PC-3 (cell line): Measurements from ENCODE around the gene PGC. TPM values are rescaled to one million over a fixed set of nuclear protein-coding genes. Genes with fewer than 3 reads are reported as not detected.

ENCODE experiments used
- ATAC-seq: fragments of 200-7000 bp; cut with Tn5 transposase; 2 replicates; pipeline ENCODE4 v1.9.1; 2020; ENCODE audit warnings: mild to moderate bottlenecking, moderate library complexity
- BruUV-seq: library from RNA; stranded (reverse); fragments of 400-500 nt; replicated peaks from 2 replicates; lab custom pipeline; 2021; lab: Mats Ljungman, UMichigan
- CTCF ChIA-PET: fragments of 300-600 bp; sonication (Branson Sonifier 250); formaldehyde crosslinking; loops from one replicate; lab custom pipeline; 2022; ENCODE audit warnings: antibody characterized with exemption; lab: Charles Lee
- POLR2A ChIA-PET: fragments of 300-600 bp; sonication (Branson Sonifier 250); formaldehyde crosslinking; loops from one replicate; lab custom pipeline; 2022; ENCODE audit warnings: antibody characterized with exemption; ENCODE audit not compliant: unreplicated experiment; lab: Charles Lee
- DNase-seq: peaks from one replicate; pipeline ENCODE4 v3.0.0-alpha.2; 2015
- H2AFZ ChIP-seq: fragments of 300-600 bp; sonication (generic); 2 replicates; pipeline ENCODE4 v1.6.0; 2016; ENCODE audit warnings: antibody characterized with exemption, low read length
- H3F3A ChIP-seq: fragments of 300-600 bp; sonication (generic); one replicate; pipeline ENCODE4 v1.6.0; 2017; ENCODE audit warnings: antibody characterized with exemption, low read length, control low read depth, mild to moderate bottlenecking; ENCODE audit not compliant: unreplicated experiment
- H3K27ac ChIP-seq: fragments of 300-600 bp; sonication (generic); 2 replicates; pipeline ENCODE4 v1.5.1; 2016; ENCODE audit warnings: mild to moderate bottlenecking, low read length
- H3K27me3 ChIP-seq: fragments of 300-600 bp; sonication (generic); 2 replicates; pipeline ENCODE4 v1.6.1; 2016; ENCODE audit warnings: low read length, mixed read lengths
- H3K36me3 ChIP-seq: fragments of 300-600 bp; sonication (generic); 2 replicates; pipeline ENCODE4 v1.6.1; 2016; ENCODE audit warnings: low read depth, mixed run types, low read length, mixed read lengths
- H3K4me1 ChIP-seq: fragments of 300-600 bp; sonication (generic); 2 replicates; pipeline ENCODE4 v1.5.1; 2016; ENCODE audit warnings: low read length; ENCODE audit not compliant: insufficient read depth
- H3K4me2 ChIP-seq: fragments of 300-600 bp; sonication (generic); 2 replicates; pipeline ENCODE4 v1.6.0; 2016; ENCODE audit warnings: low read length
- H3K4me3 ChIP-seq: fragments of 300-600 bp; sonication (generic); 2 replicates; pipeline ENCODE4 v1.5.1; 2016; ENCODE audit warnings: mild to moderate bottlenecking, low read length, mixed read lengths
- H3K79me2 ChIP-seq: fragments of 300-600 bp; sonication (generic); 2 replicates; pipeline ENCODE4 v1.6.1; 2017; ENCODE audit warnings: low read length, mixed read lengths
- H3K9ac ChIP-seq: fragments of 300-600 bp; sonication (generic); 2 replicates; pipeline ENCODE4 v1.6.0; 2016; ENCODE audit warnings: mild to moderate bottlenecking, low read length
- H3K9me2 ChIP-seq: fragments of 300-600 bp; sonication (generic); replicated peaks from 2 replicates; pipeline ENCODE4 v1.6.1; 2016; ENCODE audit warnings: mixed run types, low read length, mixed read lengths
- H3K9me3 ChIP-seq: fragments of 300-600 bp; sonication (generic); 2 replicates; pipeline ENCODE4 v1.6.1; 2016; ENCODE audit warnings: low read length, mixed read lengths
- H4K20me1 ChIP-seq: fragments of 300-600 bp; sonication (generic); 2 replicates; pipeline ENCODE4 v1.6.1; 2016; ENCODE audit warnings: low read length, mixed read lengths
- CTCF ChIP-seq: fragments of 300-600 bp; sonication (generic); conservative IDR thresholded peaks from 2 replicates; pipeline ENCODE4 v1.5.1; 2017; ENCODE audit warnings: antibody characterized with exemption, low read depth, mild to moderate bottlenecking, low read length
- EZH2 ChIP-seq: fragments of 300-600 bp; sonication (generic); IDR thresholded peaks from one replicate; pipeline ENCODE4 v1.6.1; 2017; ENCODE audit warnings: antibody characterized with exemption, mild to moderate bottlenecking, low read length; ENCODE audit not compliant: unreplicated experiment
- EZH2phosphoT487 ChIP-seq: fragments of 300-600 bp; sonication (generic); IDR thresholded peaks from 2 replicates; pipeline ENCODE4 v1.6.1; 2018; ENCODE audit warnings: mild to moderate bottlenecking, antibody characterized with exemption, low read length, borderline replicate concordance
- intact Hi-C: fragments of 100-400 bp; cut with micrococcal nuclease; formaldehyde crosslinking; loops from 2 replicates; pipeline ENCODE4 v1.9.0; 2023
- total RNA-seq: library from RNA; depleted of rRNA; stranded (reverse); fragments of >200 nt; gene quantifications from 2 replicates; pipeline ENCODE4 v1.2.3, GENCODE V29; 2014

Gene PGC
- total RNA-seq, 1 experiment from 2014 or later = not detected

GRCh38 chr6:41759905-41760579 is 12.8 kb upstream of the PGC start:
- intact Hi-C loops = no loop called here
- Histone ChIP-seq H4K20me1 (no peaks in the 10 kb centered on the region), H3K9me3 (no peaks in the 10 kb centered on the region), H3K27me3 (no peaks in the 10 kb centered on the region), H2AFZ (no peak overlapping the region), H3K9ac (no peak overlapping the region), H3K4me2 (no peak overlapping the region), H3F3A (no peaks in the 10 kb centered on the region), H3K27ac (no peak overlapping the region), H3K79me2 (no peaks in the 10 kb centered on the region), H3K36me3 (no peaks in the 10 kb centered on the region), H3K9me2 (no peaks in the 10 kb centered on the region), H3K4me1 (no peaks in the 10 kb centered on the region), H3K4me3 (no peak overlapping the region)
- ATAC-seq (no peak), DNase-seq (no peak)
- POLR2A ChIA-PET = no interaction called here
- TF ChIP-seq EZH2 (no peak), CTCF (no peak), EZH2phosphoT487 (no peak)
- BruUV-seq = no TSS peak
- CTCF ChIA-PET = no interaction called here

GRCh38 chr6:41759106-41759904 is 12.1 kb upstream of the PGC start:
- Histone ChIP-seq H3K9me2 (no peaks in the 10 kb centered on the region), H3K9me3 (no peaks in the 10 kb centered on the region), H3K4me1 (no peaks in the 10 kb centered on the region), H3K27ac (no peak overlapping the region), H3F3A (no peaks in the 10 kb centered on the region), H4K20me1 (no peaks in the 10 kb centered on the region), H2AFZ (no peak overlapping the region), H3K9ac (no peak overlapping the region), H3K4me3 (no peak overlapping the region), H3K4me2 (no peak overlapping the region), H3K27me3 (no peaks in the 10 kb centered on the region), H3K79me2 (no peaks in the 10 kb centered on the region), H3K36me3 (no peaks in the 10 kb centered on the region)
- ChIA-PET POLR2A (no interaction called here), CTCF (no interaction called here)
- BruUV-seq = no TSS peak
- DNase-seq = no peak
- TF ChIP-seq CTCF (no peak), EZH2 (no peak)
- intact Hi-C loops = no loop called here
- no peak for ATAC-seq

GRCh38 chr6:41758641-41759035 is 11.4 kb upstream of the PGC start:
- ATAC-seq = no peak

More at GRCh38 chr6:41758641-41759035, 11.4 kb upstream of the PGC start:
- H2AFZ ChIP-seq = no peak overlapping the region
- no peaks in the 10 kb centered on the region for H3K9me3 ChIP-seq
- H3K4me3 ChIP-seq = no peak overlapping the region
- intact Hi-C loops = no loop called here
- CTCF ChIA-PET = no interaction called here
- DNase-seq = no peak
- H3K27me3 ChIP-seq = no peaks in the 10 kb centered on the region
- no peak overlapping the region for H3K9ac ChIP-seq
- H3K36me3 ChIP-seq = no peaks in the 10 kb centered on the region
- no peaks in the 10 kb centered on the region for H4K20me1 ChIP-seq
- no TSS peak for BruUV-seq
- POLR2A ChIA-PET = no interaction called here
- H3K4me2 ChIP-seq = no peak overlapping the region
- no peaks in the 10 kb centered on the region for H3K79me2 ChIP-seq
- H3K4me1 ChIP-seq = no peaks in the 10 kb centered on the region
- no peaks in the 10 kb centered on the region for H3F3A ChIP-seq
- no peak overlapping the region for H3K27ac ChIP-seq
- TF ChIP-seq CTCF = no peak
- TF ChIP-seq EZH2 = no peak
- no peak for TF ChIP-seq EZH2phosphoT487
- no peaks in the 10 kb centered on the region for H3K9me2 ChIP-seq
